GM12878 (cell line): Measurements from ENCODE around the gene THADA.

Source experiments
- BACH1 ChIP-seq: fragments of 450-650 bp; IDR thresholded peaks from 2 replicates; pipeline ENCODE4 v1.6.1; 2017; ENCODE audit warnings: mild to moderate bottlenecking, borderline replicate concordance
- POLR2A ChIP-seq: IDR thresholded peaks from 2 replicates; pipeline ENCODE4 v1.6.1; 2011; ENCODE audit warnings: low read depth, mild to moderate bottlenecking, low read length
- RAD21 ChIP-seq: IDR thresholded peaks from 2 replicates; pipeline ENCODE4 v1.6.1; 2011; ENCODE audit warnings: mild to moderate bottlenecking, low read depth, low read length, moderate library complexity; ENCODE audit not compliant: insufficient read depth
- SIN3A ChIP-seq: IDR thresholded peaks from 2 replicates; pipeline ENCODE4 v1.6.1; 2012; ENCODE audit warnings: low read depth, low read length, improper control_type of control experiment
- TCF3 ChIP-seq: IDR thresholded peaks from 2 replicates; pipeline ENCODE4 v1.6.1; 2012; ENCODE audit warnings: low read depth, mild to moderate bottlenecking, low read length, borderline replicate concordance; ENCODE audit not compliant: insufficient read depth
- TCF7 ChIP-seq: IDR thresholded peaks from 2 replicates; pipeline ENCODE4 v1.6.1; 2014; ENCODE audit warnings: antibody characterized with exemption, borderline replicate concordance
- TF ChIP-seq, protein P1 (sequence below), 3 experiments: IDR thresholded peaks in 2 of 3; conservative IDR thresholded peaks in 1 of 3; 2 replicates each; pipeline ENCODE4 v1.5.1; 2011; ENCODE audit warnings: low read depth in 3 of 3, low read length in 3 of 3, mild to moderate bottlenecking in 3 of 3, control low read depth in 2 of 3, moderate library complexity in 2 of 3, inconsistent platforms in 1 of 3, mixed read lengths in 1 of 3; ENCODE audit not compliant: control insufficient read depth in 2 of 3, insufficient read depth in 1 of 3; ENCODE audit errors: extremely low read depth in 1 of 3
- TF ChIP-seq, protein P2 (sequence below): IDR thresholded peaks from 2 replicates; pipeline ENCODE4 v1.6.1; 2012; ENCODE audit warnings: low read depth, low read length, improper control_type of control experiment
- TF ChIP-seq, protein P3 (sequence below): fragments of 450-650 bp; IDR thresholded peaks from 2 replicates; pipeline ENCODE4 v1.6.1; 2016; ENCODE audit warnings: mild to moderate bottlenecking
- TF ChIP-seq, protein P4 (sequence below): IDR thresholded peaks from 2 replicates; pipeline ENCODE4 v1.6.1; 2012; ENCODE audit warnings: mild to moderate bottlenecking, low read depth, low read length

DNA sequence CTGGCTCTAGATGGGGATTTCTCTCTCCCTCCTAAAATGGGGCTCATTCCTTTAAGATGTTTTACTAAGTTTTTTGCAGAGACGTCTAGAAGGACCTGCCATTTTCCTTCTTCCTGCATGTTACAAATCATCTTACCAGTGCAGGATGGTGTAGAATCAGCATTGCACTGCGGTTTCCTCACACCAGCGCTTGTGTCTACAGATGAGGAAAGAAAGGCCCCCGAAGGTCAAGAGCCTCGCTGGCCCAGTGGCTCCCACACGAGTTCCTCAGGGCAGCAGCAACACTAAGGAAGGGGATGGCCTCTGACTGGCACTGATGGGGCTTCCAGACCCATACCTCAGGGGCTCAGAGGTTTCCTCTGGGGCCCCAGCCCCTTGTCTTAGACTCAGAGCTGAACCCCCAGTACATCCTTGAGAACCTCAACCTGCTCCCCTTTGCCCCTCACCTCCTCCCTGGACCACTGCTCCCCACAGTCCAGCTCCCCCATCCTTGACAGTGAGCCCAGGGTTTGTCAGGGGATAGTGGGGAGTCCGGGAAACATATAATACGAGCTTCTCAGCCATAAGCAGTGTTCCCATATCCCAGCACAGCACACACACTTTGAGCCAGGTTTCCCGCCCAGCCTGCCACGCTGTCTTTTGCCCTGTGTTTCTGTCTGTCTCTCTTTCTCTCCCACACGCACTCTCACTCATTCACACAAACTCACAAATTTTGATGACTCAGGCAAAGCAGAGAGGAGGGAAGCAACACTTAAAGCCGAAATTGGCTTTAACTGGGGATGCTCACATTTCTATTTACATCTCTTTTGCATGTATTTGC, 398.9 kb downstream of the THADA start:
- TF ChIP-seq BACH1: no peak
- TF ChIP-seq TCF7: no peak
- TF ChIP-seq RAD21: no peak
- no peak for TF ChIP-seq SIN3A
- no peak for TF ChIP-seq TCF3
- TF ChIP-seq, protein P1, sequence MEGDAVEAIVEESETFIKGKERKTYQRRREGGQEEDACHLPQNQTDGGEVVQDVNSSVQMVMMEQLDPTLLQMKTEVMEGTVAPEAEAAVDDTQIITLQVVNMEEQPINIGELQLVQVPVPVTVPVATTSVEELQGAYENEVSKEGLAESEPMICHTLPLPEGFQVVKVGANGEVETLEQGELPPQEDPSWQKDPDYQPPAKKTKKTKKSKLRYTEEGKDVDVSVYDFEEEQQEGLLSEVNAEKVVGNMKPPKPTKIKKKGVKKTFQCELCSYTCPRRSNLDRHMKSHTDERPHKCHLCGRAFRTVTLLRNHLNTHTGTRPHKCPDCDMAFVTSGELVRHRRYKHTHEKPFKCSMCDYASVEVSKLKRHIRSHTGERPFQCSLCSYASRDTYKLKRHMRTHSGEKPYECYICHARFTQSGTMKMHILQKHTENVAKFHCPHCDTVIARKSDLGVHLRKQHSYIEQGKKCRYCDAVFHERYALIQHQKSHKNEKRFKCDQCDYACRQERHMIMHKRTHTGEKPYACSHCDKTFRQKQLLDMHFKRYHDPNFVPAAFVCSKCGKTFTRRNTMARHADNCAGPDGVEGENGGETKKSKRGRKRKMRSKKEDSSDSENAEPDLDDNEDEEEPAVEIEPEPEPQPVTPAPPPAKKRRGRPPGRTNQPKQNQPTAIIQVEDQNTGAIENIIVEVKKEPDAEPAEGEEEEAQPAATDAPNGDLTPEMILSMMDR (IDR thresholded peaks at IDR 0.05 in 2 of 3, conservative IDR thresholded peaks at IDR 0.05 in 1 of 3; ENCODE audit: control insufficient read depth in 2 of 3, extremely low read depth in 1 of 3, insufficient read depth in 1 of 3, low read depth in 3 of 3, low read length in 3 of 3): no peak
- TF ChIP-seq, protein P2, sequence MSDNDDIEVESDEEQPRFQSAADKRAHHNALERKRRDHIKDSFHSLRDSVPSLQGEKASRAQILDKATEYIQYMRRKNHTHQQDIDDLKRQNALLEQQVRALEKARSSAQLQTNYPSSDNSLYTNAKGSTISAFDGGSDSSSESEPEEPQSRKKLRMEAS: no peak
- TF ChIP-seq, protein P3, sequence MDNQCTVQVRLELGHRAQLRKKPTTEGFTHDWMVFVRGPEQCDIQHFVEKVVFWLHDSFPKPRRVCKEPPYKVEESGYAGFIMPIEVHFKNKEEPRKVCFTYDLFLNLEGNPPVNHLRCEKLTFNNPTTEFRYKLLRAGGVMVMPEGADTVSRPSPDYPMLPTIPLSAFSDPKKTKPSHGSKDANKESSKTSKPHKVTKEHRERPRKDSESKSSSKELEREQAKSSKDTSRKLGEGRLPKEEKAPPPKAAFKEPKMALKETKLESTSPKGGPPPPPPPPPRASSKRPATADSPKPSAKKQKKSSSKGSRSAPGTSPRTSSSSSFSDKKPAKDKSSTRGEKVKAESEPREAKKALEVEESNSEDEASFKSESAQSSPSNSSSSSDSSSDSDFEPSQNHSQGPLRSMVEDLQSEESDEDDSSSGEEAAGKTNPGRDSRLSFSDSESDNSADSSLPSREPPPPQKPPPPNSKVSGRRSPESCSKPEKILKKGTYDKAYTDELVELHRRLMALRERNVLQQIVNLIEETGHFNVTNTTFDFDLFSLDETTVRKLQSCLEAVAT: no peak
- TF ChIP-seq, protein P4, sequence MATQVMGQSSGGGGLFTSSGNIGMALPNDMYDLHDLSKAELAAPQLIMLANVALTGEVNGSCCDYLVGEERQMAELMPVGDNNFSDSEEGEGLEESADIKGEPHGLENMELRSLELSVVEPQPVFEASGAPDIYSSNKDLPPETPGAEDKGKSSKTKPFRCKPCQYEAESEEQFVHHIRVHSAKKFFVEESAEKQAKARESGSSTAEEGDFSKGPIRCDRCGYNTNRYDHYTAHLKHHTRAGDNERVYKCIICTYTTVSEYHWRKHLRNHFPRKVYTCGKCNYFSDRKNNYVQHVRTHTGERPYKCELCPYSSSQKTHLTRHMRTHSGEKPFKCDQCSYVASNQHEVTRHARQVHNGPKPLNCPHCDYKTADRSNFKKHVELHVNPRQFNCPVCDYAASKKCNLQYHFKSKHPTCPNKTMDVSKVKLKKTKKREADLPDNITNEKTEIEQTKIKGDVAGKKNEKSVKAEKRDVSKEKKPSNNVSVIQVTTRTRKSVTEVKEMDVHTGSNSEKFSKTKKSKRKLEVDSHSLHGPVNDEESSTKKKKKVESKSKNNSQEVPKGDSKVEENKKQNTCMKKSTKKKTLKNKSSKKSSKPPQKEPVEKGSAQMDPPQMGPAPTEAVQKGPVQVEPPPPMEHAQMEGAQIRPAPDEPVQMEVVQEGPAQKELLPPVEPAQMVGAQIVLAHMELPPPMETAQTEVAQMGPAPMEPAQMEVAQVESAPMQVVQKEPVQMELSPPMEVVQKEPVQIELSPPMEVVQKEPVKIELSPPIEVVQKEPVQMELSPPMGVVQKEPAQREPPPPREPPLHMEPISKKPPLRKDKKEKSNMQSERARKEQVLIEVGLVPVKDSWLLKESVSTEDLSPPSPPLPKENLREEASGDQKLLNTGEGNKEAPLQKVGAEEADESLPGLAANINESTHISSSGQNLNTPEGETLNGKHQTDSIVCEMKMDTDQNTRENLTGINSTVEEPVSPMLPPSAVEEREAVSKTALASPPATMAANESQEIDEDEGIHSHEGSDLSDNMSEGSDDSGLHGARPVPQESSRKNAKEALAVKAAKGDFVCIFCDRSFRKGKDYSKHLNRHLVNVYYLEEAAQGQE: no peak
- no peak for TF ChIP-seq POLR2A
